IPS DF 4.7 (cell line): ENCODE measurements around the gene KLHL29.
A peak's percentile ranks its signal among the peaks of the same experiment; 100 is the strongest.

ENCODE experiments used
- DNase-seq: peaks from one replicate; pipeline ENCODE4 v3.0.0-alpha.2; 2013; ENCODE audit warnings: low spot score; ENCODE audit errors: extremely low read depth

The KLHL29 gene

DNA sequence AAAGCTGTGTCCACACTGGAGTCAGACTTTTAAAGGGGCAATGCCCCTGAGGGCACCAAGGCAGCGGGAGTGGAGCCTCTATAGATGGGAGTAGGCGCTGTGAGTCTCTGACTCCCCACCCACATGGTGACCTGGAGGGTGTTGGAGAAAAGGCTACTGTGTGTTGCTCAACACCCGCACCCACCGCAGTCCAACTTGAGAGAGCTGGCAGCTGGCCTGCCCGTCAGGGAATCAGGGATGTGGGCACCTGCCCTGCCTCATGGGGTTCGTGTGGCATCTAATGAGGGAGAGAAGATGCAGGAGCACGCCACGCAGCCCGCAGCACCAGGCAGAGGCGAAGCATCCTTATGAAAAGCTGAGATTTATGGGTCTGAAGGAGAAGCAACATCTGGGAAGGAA, 84.2 kb downstream of the KLHL29 start:
- DNase-seq: no peak

- no peak for DNase-seq
These were observed 90.1 kb downstream of the KLHL29 start for GRCh38 chr2:23475036-23475435.

DNA sequence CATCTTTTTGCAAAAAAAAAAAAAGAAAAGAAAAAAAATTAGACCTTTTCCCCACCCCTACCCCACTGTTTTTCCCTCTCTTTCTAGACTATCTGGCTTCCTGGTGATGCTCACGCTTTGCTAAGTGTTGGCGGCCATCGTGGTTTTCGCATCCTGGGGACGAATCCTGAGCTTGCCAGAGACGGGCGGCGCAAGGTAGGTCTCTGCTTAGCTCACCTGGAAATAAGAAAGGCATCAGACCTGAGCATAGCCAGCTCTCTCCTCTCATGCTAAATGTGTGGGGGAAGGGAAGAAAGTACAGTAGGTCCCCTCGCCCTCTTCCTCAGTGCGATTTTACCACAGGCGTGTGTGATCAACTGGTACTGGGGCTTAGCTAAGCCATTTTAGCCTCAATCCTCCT, 90.5 kb downstream of the KLHL29 start:
- no peak for DNase-seq

DNA sequence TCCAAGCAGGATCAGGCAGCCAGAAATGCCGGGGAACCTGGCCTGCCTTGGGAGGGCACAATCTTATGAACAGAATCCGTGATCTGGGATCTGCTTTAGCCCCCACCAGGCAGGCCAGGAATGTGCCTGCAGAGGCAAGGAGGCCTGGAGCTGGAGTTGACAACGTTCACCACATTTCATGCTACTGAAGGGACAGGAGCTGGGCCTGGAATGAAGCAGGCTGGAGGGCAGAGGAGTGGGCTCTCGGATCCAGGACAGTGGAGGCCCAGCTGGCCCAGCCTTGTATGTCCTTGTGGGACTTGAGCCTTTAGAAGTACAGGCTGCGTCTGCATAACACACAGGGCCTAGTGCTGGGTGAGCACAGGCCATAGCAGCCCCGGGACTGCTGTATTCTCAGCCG, 91.8 kb downstream of the KLHL29 start:
- DNase-seq: no peak

GRCh38 chr2:23477392-23477791, 92.4 kb downstream of the KLHL29 start:
- no peak for DNase-seq

DNA sequence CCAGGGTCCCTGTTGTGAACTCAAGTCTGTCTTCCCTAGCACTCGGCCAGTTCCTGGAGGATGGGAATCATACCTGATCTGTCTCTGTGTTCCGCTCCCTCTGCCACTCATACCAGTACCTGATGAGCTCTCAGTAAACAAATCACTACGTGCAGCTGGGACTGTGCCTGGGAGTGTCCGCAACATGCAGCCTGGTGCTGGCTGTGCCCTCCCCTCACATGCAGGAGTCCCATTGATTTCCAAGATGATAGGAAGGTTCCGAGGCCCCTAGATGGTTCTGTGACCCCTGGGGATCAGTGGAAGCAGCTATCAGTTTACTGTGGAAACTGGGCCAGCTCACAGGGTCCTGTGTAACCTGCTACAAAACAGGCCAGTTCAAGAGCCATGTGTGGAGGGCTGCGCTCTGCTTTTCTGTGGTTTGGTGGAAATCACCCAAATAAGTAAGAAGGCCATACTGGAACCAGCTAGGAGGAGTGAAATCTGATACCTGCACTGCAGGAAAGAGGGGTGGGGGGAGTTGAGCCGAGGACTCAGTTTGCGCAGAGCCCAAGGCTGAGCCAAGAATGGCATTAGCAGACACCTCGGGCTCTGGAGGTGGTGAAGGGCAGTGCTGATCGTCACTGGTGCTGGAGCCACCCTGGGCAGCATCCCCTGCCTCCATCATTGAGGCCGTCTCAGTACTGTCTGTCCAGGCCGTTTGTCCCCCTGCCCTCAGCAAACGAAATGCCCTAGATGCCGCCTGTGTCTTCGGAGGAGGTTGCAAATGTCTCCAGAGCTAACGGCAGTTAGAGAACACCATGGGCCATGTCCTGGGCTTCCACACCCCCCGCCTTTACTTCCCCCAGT, 93.3 kb downstream of the KLHL29 start:
- no peak for DNase-seq

DNA sequence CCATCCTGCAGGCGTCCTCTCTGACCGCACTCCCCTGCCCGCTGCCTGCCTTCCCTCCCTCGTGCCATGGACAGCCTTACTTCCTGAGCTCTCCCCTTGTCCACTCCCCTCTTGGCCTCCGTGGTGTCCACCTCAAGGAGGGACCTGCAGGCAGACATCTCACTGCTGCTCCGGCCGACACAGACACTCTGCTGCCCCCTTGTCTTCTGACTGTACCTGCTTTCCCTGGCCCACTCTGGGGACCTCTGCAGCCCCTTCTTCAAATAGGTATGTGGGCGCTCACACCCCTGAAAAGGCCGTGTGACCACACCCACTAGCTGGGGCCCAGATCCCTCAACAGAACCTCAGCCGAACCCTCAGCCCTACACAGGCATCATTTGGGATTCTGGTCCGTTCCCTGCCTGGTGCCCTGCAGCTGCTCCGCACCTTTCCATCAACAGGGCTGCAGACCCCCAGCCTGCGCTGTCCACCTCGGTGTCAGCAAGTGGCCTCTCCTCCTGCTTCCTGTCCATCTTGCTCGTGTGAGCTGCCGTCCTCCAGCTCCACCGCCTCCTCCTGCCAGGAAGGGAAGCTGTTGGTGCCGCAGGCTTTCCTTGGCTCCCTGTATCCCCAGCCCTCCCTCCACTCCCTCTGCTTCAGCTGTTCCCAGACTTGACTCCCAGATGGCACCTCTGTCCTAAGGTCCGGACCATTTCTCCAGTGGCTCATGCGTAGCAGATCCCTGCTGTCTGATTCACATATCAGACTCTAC, 94.1 kb downstream of the KLHL29 start:
- DNase-seq: no peak

DNA sequence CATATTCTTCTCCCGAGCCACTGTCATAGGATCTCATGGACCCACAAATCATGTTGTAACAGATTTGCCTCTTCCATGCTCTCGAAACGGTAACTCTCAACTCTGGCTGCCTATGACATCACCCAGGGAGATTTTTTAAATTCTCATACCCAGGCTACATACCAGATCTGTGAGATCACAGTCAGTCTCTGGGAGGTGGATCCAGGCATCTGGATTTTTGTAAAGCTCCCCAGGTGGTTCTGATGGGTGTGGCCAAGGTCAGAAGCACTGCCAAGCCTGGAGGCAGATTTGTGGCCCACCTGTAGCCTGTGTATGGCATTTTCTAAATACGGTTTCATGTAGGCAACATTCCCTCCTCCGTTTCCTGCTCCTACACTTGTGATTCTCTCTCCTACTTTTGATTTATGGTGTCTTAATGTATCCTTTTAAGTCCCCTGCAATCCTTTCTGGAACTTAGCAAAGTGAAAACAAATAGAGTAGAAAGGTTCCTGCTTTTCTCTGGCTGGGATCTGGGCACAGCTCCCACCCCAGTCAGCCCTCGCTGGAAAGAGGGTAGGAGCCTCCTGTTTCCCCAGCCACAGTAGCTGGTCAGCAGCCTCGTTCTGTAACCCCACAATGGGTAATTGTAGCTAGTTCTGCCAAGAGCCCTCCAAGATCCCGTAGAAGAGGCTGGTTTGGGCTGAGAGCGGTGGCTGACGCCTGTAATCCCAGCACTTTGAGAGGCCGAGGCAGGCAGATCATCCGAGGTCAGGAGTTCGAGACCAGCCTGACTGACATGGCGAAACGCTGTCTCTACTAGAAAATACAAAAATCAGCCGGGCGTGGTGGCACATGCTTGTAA, 96.2 kb downstream of the KLHL29 start:
- peak; percentile 76 for DNase-seq

- DNase-seq: no peak
These were observed 97.2 kb downstream of the KLHL29 start for GRCh38 chr2:23482188-23482587.

GRCh38 chr2:23482607-23483006, 97.6 kb downstream of the KLHL29 start:
- no peak for DNase-seq

GRCh38 chr2:23483791-23484190, 98.8 kb downstream of the KLHL29 start:
- DNase-seq: no peak

DNA sequence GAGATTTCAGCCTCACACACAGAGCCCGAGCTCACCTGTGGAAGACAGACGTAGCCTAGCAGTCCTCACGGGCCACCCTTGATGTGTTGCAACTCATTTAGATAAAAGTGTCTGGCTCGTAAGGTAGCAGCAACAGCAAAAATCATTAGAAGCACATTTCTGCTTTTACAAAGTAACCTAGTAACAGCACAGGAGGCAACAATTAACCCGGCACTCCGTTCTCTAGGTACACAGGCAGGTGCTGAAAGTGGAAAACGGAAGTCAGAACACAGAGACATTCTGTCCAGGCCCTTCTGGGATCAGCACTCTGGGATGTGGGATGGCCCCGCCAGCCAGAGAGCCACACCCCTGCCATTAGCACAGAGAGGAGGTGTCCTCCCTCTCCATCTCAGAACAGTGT, 99.3 kb downstream of the KLHL29 start:
- DNase-seq: no peak

- DNase-seq: no peak
These were observed 99.8 kb downstream of the KLHL29 start for GRCh38 chr2:23484767-23485166.

DNA sequence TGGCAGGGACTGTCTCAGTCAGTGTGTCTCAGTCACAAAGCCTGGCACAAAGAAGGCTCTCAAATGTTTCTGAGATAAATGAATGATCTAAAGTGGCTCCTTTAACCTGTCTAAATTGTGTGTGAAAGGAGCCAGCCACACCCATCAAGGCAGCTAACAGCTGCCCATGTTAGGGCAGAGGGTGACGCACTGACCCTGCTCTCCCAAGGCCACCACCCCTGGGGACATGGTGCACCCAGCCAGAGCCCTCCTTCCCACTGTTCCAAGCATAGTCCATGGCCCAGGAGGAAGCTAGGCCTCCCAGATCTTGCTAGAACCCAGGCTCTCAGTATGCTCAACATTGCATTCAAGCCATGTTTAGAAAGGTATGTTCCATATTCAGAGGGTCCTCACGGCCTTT, 100.3 kb downstream of the KLHL29 start:
- no peak for DNase-seq

DNA sequence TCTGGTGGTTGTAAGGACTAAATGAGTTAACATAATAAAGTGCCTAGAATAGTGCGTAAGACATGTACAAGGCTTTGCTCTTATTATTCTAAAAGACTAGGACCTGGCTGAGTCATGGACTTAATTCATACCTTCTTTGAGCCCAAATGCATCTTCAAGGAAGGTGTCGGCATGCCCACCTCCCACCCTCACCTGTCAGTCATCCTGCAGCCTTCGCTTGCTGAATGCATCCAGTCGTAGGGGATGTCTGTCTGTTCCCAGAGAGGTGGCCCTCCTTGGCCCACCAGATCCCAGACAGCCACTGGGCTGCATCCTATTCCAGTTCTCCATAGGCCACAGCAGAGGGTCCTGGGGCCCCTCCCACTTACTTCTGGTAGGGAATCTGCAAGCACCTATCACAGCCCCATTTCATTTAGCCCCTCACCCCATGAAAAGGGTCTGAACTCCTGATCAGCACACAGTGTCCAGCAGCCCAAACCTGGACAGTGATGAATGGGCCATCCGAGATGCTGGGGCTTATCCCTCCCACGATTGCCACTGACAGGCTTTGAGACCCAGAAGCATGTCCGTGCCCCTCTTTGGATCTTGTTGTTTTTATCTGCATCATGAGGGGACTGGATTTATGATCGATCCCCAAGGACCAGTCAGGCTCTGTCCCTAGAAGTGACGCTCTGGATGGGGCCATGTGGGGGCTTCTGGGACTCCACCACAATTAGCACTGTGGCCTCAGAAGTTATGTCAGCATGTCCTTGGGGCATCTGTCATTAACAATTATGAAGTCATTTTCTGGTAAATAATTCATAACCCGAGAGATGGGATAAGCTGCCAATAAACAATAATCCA, 101.1 kb downstream of the KLHL29 start:
- no peak for DNase-seq

DNA sequence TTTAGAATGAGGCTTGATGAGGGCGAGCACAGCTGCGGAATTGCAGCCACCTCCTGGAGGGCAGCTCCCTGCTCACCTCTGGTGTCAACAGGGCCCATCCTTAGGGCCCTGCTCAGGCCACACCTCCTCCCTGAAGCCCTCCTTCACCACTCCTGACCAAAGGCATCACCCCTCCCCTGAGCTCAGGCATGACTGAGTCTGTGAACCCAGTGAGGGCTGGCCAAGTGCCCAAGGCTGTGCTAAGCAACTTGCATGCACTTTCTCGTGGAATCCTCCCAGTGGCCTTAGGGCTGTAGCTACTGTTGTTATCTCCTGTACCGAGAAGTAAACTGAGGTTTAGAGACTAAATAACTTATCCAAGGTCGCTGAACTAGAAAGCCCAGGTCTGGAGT, 101.7 kb downstream of the KLHL29 start:
- no peak for DNase-seq

GRCh38 chr2:23487735-23488492, 102.9 kb downstream of the KLHL29 start:
- DNase-seq: no peak

- no peak for DNase-seq
These were observed 103.6 kb downstream of the KLHL29 start for GRCh38 chr2:23488584-23488983.

- DNase-seq: no peak
These were observed 104.7 kb downstream of the KLHL29 start for GRCh38 chr2:23489471-23490322.
